NOMO-1 treated with DMSO at 0.1 percent for 48 hours (cell line): ENCODE results near the gene RTKN.
"Not testable (repeated sequence)": the region's sequence is repeated elsewhere in the genome, so short reads cannot be mapped to it uniquely, and the experiment has no call there.

Experiments used
- DNase-seq: peaks from one replicate; lab custom pipeline; 2025; ENCODE audit not compliant: unreplicated experiment; lab: John Stamatoyannopoulos, UW

Gene RTKN

DNA sequence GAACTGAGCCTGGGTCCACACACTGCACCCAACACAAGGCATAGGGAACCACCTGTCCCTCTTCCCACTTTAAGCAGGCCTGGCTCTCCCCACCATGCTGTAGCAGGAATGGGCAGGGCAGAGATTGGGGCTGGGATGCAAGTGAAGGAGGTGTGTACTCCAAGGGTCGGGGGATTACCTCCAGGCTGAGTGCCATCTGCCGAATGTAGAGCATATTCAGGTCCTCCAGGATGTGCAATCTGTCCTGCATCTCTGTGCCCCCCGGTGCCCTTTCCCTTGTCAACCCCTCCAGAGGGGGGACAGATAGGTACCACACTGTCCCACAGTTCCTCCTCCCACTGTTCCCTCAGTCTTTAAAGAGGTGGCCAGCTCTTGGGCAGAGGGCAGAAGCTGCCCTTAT, 2.4 kb downstream of the RTKN start:
- no peak for DNase-seq

DNA sequence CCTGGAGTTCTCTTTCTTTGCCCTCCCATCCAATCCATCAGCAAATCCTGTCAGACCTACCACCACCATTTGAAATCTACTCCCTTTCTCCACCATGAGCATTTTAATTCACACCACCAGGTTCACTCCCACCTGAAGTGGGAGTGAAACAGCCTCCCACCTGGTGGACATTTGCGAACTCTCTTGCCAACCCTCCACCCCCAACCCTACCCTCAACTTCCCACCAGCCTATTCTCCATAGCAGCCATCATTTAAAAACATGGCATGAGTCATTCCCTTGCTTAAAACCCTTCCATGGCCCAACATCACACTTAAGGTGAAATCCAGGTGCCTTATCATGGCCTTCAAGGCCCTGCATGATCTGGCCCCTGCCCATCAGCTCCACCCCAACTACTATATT, 3.5 kb downstream of the RTKN start:
- no peak for DNase-seq

DNA sequence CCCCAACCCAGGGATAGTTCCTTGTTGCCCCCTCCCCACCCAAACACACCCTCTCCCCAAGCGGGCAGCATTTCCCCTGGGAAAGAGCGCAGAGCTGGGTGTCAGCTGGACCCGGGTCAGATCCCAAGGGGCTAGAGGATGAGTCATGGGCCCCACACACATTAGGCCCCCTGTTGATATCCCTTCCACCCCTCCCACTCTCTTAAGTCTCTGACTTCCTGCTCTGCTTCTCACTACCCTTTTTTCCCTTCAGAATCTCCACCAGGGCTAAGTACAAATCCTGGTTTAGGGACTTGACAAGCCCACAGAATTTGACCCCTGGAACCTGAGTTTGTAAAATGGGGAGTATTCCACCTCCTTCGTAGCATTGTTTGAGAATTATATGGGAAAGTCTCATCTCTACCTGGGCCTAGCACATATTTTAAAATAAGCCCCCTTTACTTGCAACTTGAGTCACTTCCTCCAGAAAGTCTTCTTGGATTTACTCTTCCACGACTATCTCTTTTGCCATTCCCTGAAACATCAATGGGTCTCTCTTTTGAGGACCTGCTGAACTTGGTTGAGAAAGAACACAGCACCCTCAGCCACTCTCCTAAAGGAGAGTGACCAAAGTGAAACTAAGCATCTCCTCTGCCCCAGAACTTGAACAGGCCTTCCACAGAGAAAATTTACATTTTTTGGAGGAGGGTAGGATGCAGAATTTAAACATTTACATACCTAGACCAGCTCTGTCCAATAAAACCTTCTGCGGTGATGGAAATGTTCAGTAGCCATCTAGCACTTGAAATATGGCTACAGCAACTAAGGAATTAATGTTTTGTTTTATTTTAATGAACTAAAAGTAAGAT, 4.7 kb downstream of the RTKN start:
- DNase-seq = no peak

DNA sequence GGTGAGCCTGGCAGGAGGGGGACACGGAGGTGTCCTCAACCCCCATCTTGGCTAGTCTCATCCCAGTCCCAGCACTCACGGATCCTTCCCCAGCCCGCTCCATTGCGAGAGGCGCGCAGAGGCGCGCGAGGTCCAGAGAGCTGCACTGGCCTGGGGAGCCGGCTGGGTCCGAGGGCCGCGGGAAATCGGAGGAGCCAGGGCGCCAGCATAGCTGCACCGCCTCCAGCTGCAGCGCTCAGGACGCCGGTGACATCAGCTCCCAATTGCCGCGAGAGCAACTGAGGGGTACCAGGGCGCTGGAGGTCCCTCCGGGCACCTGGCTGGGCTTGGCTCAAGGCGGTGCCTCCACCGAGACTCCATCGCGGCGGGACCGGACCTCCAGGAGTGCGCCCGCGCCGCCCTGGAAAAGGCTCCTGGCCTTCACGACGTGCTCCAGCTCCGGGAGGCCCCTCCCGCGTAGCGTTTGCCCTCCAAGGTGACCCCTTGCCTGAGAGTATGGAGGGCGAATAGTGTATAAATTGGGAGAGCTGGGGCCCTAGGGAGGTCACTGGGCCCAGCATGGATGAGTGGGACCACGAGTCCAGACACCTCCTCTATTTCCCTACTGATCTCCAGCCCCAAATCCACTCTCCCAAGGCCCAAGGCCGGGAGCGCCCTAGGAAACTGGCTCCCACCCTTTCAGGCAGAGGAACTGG, 5.5 kb downstream of the RTKN start:
- no peak for DNase-seq

DNA sequence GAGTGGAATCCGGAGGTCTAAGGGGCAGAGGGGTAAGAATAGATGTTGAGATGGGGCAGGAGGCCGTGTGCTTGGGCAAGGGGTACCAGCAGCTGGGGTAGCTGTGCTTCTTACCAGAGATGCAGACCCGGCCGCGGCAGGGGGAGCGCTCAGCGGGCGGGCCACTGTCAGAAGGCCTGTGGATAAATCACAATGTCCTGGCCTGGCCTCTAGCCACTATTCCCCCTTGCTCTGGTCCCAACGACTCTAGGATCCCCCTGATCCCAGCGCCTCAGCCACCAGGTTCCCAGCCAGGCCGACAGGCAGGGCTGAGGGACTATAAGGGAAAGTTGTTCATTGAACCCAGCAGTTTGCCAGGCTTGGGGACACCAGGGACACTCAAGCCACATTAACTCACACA, 11.2 kb downstream of the RTKN start:
- no peak for DNase-seq

DNA sequence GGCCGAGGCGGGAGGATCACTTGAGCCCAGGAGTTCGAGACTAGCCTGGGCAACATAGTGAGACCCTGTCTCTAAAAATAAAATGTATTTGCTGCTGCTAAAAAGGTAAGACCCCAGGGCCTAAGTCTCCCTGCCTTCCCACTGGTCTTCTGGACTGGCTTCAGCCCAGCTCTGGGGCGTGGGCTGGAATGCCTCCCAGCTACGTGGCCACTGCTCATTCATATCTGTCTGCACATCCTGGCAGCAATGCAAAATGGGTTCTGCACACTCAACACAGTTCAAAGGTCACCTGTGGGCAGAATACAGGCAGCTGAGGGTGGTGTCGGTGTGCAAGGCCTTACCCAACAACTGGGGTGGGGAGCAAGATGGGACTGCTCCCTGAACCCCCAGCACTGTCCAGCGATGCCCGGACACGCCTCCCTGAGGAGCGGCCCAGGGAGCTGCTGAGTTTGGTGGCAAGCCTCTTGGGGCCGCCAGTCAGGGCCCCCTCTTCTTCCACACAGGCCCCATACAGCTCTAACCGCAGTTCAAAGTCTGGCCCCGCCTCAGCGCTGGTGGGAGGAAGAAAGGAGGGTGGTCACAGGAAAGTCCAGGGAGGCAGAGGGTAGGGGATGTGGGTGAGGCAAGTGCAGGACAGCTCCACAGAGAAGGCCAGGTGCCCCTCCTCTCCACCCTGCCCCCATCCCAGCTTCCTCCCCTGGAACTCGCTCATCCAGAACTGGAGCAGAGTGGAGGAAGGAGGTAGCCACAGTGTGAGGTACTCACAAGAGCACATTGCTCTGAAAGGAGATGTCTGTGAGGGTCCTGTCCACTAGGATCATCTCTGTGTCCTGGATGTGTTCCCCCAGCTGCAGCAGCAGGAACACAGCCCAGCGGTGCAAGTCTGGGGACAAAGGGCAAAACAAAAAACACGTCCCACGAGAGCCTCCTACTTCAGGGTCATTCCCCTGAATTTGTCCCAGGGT, 12.0 kb downstream of the RTKN start:
- DNase-seq = no peak

GRCh38 chr2:74428675-74429074, 13.1 kb downstream of the RTKN start:
- DNase-seq = no peak

DNA sequence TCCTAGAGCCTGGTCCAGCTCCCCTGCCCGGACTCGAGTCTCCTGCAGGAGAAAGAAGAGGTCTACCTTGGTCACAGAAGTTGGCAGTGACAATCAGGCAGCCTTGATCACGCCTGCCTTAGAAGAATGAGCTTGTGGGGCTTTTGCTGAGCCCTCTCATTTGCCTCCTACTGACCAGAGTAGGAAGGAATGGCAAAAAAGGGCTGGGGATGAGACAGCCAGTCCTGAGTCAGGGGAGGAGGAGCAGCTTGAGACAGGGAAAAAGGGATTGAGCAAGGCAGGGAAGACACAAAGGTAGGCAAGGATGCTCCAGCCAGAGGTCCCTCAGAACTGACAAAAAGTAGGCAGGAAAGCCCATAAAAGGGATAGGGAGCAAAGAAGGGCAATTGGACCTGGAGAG, 14.2 kb downstream of the RTKN start:
- no peak for DNase-seq

DNA sequence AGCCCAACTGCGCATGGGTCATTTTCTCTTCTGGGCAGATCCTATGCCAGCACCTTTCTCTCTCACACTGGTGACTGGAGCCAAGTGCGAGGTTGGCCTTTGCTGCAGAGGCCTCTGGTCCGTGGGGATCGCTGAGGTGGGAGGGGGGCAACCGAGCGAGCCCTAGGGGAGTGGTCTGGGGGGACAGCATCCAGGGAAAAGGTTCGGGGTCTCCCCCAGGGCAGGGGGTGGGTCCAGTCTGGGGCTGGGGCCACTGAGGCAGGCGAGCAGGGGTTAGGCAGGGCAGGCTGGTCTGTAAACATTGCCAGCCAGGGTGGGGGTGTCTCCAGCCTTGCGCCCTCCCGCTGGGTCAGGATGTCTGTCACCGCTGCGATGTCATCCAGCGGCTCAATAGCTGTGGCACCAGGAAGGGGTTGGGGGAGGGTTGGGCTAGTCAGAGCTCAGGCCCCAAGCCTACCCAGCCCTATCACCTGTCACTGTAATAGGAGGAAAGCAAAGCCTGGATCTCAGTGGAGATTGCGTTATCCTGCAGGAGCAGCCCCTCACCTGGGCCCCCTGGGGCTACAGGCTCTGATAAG, 15.5 kb downstream of the RTKN start:
- no peak for DNase-seq

DNA sequence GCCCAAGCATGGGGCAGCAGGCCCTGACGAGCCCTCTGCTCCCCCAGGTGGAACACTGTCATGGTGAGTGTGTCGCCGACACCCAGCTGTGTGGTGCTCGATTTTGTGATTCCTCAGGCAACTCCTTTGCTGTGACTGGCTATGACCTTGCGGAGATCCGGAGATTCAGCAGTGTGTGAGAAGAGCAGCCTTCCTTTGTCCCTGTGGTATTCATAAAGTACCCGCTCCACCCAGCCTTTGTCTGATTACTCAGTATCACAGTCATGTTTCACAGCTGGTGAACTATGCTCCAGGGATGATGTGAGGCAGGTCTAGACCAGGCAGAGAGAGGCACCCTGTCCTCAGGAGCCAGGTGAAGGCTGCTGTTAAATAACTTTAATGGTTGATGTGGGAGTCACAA, 16.2 kb downstream of the RTKN start:
- DNase-seq = no peak

GRCh38 chr2:74424995-74425406, 16.7 kb downstream of the RTKN start:
- no peak for DNase-seq

DNA sequence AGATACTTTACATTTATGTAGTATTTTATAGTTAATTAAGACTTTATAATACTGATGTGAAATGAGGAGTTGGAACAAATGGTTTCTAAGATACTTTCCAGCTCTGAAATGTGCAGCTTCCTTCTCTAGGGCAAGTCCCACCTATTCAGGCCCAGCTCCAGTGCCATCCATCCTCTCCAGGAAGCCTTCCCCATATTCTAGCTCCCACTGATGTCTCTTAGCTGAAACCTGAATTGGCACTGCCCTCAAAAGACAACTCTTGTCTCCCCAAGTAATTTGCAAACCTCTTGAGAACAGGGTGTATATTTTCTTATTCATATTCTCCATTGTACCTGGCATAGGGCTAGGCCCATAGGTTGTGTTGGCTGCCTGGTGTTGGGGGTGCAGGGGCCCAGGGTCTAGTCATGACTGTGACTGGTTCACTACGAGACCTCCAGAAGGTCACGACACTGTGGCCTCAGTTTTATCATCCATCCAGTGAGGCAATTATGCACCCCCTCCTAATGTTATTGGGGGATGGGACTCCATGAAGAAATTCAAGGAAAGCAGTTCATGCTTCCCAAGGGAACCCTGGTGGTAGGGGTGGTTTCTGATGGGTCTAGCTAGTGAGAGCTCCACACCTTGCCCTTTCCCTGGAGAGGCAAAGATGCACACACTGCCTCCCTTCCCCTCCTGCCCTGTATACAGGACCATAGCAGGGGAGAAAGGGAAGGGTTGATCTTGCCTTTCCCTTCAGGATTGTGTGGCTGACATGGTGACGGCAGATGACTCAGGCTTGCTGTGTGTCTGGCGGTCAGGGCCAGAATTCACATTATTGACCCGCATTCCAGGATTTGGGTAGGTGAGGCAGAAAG, 17.4 kb downstream of the RTKN start:
- DNase-seq = no peak

- no peak for DNase-seq
Observed at GRCh38 chr2:74423231-74424095, 18.3 kb downstream of the RTKN start.

GRCh38 chr2:74421221-74421870, 20.4 kb downstream of the RTKN start, which contains the start of the genes C2orf81 and WDR54:
Gene C2orf81, minus strand, starts transcription at chr2:74421619. Its CDS starts 59 bp downstream, at chr2:74421560.
Gene WDR54, plus strand, starts transcription at chr2:74421730. Its CDS starts 424 bp downstream, at chr2:74422154.
- peak; percentile 88 for DNase-seq

GRCh38 chr2:74420443-74421103, 21.2 kb downstream of the RTKN start:
- not testable (repeated sequence) for DNase-seq

DNA sequence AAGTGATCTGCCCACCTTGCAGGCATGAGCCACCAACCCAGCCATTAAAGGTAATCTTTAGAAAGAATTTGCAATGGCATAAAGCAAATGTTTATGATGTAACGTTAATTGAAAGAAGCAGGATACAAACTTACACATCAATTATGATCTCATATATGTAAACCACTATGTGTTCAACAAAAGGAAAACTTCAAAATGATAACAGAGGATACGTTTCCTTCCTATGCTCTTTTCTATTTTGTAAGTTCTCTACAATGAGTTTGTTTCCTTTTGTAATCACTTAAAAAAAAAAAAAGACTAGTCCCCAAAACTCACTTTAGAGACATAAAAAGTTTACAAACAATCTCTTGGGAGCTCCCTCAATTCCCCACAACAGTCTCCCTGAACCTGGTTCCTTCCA, 21.7 kb downstream of the RTKN start:
- no peak for DNase-seq

GRCh38 chr2:74419345-74419744, 22.4 kb downstream of the RTKN start:
- peak; percentile 51 for DNase-seq

DNA sequence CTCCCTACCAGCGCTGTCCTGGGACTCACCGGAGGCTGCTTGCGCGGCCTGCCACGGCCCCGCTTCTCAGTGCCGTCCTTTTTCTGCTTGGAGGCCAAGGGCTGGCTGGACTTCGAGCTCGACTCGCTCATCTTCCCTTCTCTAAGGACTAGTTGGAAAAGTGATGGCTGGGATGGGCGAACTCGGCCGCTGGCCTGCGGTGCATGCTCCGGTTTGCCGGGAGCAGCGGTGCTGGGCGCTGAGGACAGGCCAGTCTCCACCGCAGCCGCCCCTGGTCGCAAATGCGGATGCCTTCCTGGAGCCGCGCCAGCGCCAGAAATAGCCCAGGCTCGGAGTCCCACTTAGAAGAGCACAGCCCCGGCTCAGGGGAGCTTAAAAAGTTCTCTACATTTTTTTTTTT, 23.4 kb downstream of the RTKN start:
- no peak for DNase-seq
